IMR-90 (cell line): ENCODE data around the gene MED22.
A peak's percentile ranks its signal among the peaks of the same experiment; 100 is the strongest.

Source experiments
- BHLHE40 ChIP-seq: fragments of 150-350 bp; IDR thresholded peaks from 2 replicates; pipeline ENCODE4 v1.6.1; 2016; ENCODE audit warnings: mild to moderate bottlenecking, low read depth, low read length
- CEBPB ChIP-seq: IDR thresholded peaks from 2 replicates; pipeline ENCODE4 v1.6.1; 2012; ENCODE audit warnings: low read depth, low read length, improper control_type of control experiment
- CTCF ChIP-seq: conservative IDR thresholded peaks from 2 replicates; pipeline ENCODE4 v1.5.1; 2012; ENCODE audit warnings: mild to moderate bottlenecking, low read depth, low read length, improper control_type of control experiment
- FOS ChIP-seq: fragments of 150-350 bp; IDR thresholded peaks from 2 replicates; pipeline ENCODE4 v1.6.1; 2016; ENCODE audit warnings: low read depth, low read length
- MAZ ChIP-seq: IDR thresholded peaks from 2 replicates; pipeline ENCODE4 v1.6.1; 2012; ENCODE audit warnings: low read depth, mild to moderate bottlenecking, low read length, improper control_type of control experiment, moderate library complexity, borderline replicate concordance
- MXI1 ChIP-seq: IDR thresholded peaks from 2 replicates; pipeline ENCODE4 v1.6.1; 2012; ENCODE audit warnings: low read depth, mild to moderate bottlenecking, low read length, moderate library complexity, borderline replicate concordance
- NFE2L2 ChIP-seq: fragments of 150-350 bp; IDR thresholded peaks from 2 replicates; pipeline ENCODE4 v1.6.1; 2016; ENCODE audit warnings: low read depth, mild to moderate bottlenecking, low read length
- POLR2A ChIP-seq: IDR thresholded peaks from 2 replicates; pipeline ENCODE4 v1.6.1; 2012; ENCODE audit warnings: mild to moderate bottlenecking, low read depth, low read length
- RAD21 ChIP-seq: IDR thresholded peaks from 2 replicates; pipeline ENCODE4 v1.6.1; 2012; ENCODE audit warnings: low read length, improper control_type of control experiment
- RFX5 ChIP-seq: IDR thresholded peaks from 2 replicates; pipeline ENCODE4 v1.8.0; 2012; ENCODE audit warnings: low read depth, mild to moderate bottlenecking, low read length, moderate library complexity
- SMC3 ChIP-seq: fragments of 150-350 bp; IDR thresholded peaks from 2 replicates; pipeline ENCODE4 v1.6.1; 2016; ENCODE audit warnings: low read depth, mild to moderate bottlenecking, antibody characterized with exemption, low read length, moderate library complexity
- USF2 ChIP-seq: fragments of 150-350 bp; IDR thresholded peaks from 2 replicates; pipeline ENCODE4 v1.6.1; 2017; ENCODE audit warnings: mild to moderate bottlenecking, antibody characterized with exemption, low read length, low read depth
- TF ChIP-seq, protein P1 (sequence below): fragments of 150-350 bp; IDR thresholded peaks from 2 replicates; pipeline ENCODE4 v1.6.1; 2016; ENCODE audit warnings: low read depth, mild to moderate bottlenecking, low read length, moderate library complexity, borderline replicate concordance

GRCh38 chr9:133369422-133369821 lies 21.5 kb upstream of the MED22 start:
- TF ChIP-seq FOS (no peak), POLR2A (no peak), CTCF (no peak), CEBPB (peak; percentile 66), RAD21 (no peak), RFX5 (no peak), MXI1 (no peak), SMC3 (no peak), MAZ (no peak), BHLHE40 (no peak), NFE2L2 (no peak), USF2 (no peak)
- TF ChIP-seq, protein P1, sequence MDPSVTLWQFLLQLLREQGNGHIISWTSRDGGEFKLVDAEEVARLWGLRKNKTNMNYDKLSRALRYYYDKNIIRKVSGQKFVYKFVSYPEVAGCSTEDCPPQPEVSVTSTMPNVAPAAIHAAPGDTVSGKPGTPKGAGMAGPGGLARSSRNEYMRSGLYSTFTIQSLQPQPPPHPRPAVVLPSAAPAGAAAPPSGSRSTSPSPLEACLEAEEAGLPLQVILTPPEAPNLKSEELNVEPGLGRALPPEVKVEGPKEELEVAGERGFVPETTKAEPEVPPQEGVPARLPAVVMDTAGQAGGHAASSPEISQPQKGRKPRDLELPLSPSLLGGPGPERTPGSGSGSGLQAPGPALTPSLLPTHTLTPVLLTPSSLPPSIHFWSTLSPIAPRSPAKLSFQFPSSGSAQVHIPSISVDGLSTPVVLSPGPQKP = no peak
